T-helper 1 cell treated with Interleukin-12 subunit alpha and Interleukin-12 subunit beta and Interleukin-4 antibody, amounts not matched to agents 30 ng/mL and 1 ng/mL, for 36 hours (primary cell): Measurements from ENCODE around the gene FAM186B. TPM values are rescaled to one million over a fixed set of nuclear protein-coding genes. Genes with fewer than 3 reads are reported as not detected.
"Not testable (repeated sequence)": the region's sequence is repeated elsewhere in the genome, so short reads cannot be mapped to it uniquely, and the experiment has no call there.

Experiments used
- intact Hi-C: fragments of 100-400 bp; cut with micrococcal nuclease; formaldehyde crosslinking; loops from one replicate; pipeline ENCODE4 v1.15.1; 2024
- total RNA-seq: library from RNA; stranded (reverse); gene quantifications from 2 replicates; pipeline ENCODE4 v1.2.3, GENCODE V29; 2022

The FAM186B gene
- total RNA-seq, 1 donor from 2014 or later, result 0.54 TPM

- intact Hi-C loops, result no loop called here
Observed at GRCh38 chr12:49615725-49616124, 10.3 kb upstream of the FAM186B start.

- intact Hi-C loops, result no loop called here
Observed at GRCh38 chr12:49612210-49612609, 6.8 kb upstream of the FAM186B start.

- intact Hi-C loops, result not testable (repeated sequence)
Observed at GRCh38 chr12:49610785-49611184, 5.3 kb upstream of the FAM186B start.

- intact Hi-C loops, result no loop called here
Observed at GRCh38 chr12:49609875-49610154, 4.4 kb upstream of the FAM186B start.

GRCh38 chr12:49609059-49609874 is 3.8 kb upstream of the FAM186B start:
- intact Hi-C loops, result no loop called here

GRCh38 chr12:49604856-49605255 is 583 bp downstream of the FAM186B start:
- intact Hi-C loops, result no loop called here

- intact Hi-C loops, result no loop called here
Observed at GRCh38 chr12:49603721-49604120, 1.7 kb downstream of the FAM186B start.

GRCh38 chr12:49599961-49600360 is 5.5 kb downstream of the FAM186B start:
- intact Hi-C loops, result no loop called here

- intact Hi-C loops, result no loop called here
Observed at GRCh38 chr12:49598527-49598926, 6.9 kb downstream of the FAM186B start.

- intact Hi-C loops, result no loop called here
Observed at GRCh38 chr12:49588721-49589516, 16.5 kb downstream of the FAM186B start.

GRCh38 chr12:49588281-49588680 is 17.2 kb downstream of the FAM186B start:
- intact Hi-C loops, result no loop called here

- intact Hi-C loops, result no loop called here
Observed at GRCh38 chr12:49587174-49587908, 18.1 kb downstream of the FAM186B start.

GRCh38 chr12:49585477-49586459 is 19.7 kb downstream of the FAM186B start:
- intact Hi-C loops, result no loop called here

- intact Hi-C loops, result no loop called here
Observed at GRCh38 chr12:49584591-49584990, 20.8 kb downstream of the FAM186B start.

GRCh38 chr12:49583366-49584094 is 21.9 kb downstream of the FAM186B start:
- intact Hi-C loops, result no loop called here

- intact Hi-C loops, result no loop called here
Observed at GRCh38 chr12:49582850-49583249, 22.6 kb downstream of the FAM186B start.

GRCh38 chr12:49582201-49582600 is 23.2 kb downstream of the FAM186B start:
- intact Hi-C loops, result no loop called here

GRCh38 chr12:49580572-49581535 is 24.6 kb downstream of the FAM186B start:
- intact Hi-C loops, result loop anchor here (1.0 kb wide), 4 partner anchors 28 to 293 kb away; no protein-coding TSS in a partner anchor
